ENCODE results near the gene PAIP2. TPM values are rescaled to one million over a fixed set of nuclear protein-coding genes. Genes with fewer than 3 reads are reported as not detected.
A peak's percentile ranks its signal among the peaks of the same experiment; 100 is the strongest.

PAIP2 gene, protein sequence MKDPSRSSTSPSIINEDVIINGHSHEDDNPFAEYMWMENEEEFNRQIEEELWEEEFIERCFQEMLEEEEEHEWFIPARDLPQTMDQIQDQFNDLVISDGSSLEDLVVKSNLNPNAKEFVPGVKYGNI
- total RNA-seq = 88.3 and 93.1 TPM in 2 replicates
- polyA plus RNA-seq = 220 and 243 TPM in 2 replicates

DNA sequence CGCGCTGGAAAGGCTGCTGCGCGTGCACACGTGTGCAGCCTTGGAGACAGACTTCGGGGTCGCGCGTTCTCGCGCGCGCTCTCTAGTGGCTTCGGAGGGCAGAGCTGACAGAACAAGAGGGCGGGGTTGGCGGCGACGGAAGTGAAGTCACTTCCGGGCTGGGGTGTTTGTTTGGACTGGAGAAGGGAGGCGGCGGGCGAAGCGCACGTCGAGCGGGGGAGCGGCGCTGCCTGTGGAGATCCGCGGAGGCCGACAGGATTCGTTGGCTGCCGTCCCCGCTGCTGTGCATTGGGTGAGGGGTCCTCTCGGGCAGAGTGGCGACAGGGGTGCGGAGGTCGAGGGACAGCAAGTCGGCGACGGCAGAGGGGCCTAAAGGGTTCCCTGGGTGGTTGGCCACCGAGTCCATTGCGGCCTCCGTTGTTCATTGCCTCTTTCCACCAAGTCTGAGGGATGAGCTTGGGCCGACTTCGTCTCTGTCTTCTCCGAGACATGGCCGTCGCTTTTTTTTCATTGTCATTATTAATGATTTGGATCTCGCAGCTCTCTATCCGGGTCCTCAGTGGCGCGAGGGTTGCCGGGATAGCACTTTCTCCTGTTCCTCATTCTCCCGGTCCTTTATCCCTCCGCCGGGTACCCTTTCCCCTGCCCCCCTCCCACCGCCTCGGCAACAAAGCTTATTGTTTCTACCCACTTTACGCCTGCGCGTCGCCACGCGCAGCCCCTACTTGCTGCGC is at the start of gene PAIP2:
Gene PAIP2, plus strand, starts transcription at position 166 of the 734 bp plus-strand sequence. CDS start 21,931 bp downstream, outside the sequence.
- no peaks in the 10 kb centered on the region for H3K27me3 ChIP-seq
- H3K4me1 ChIP-seq (ENCODE audit: low read depth) = peaks cover 12% of the 10 kb centered on the region
- H3K4me3 ChIP-seq = peak within 1 kb of the TSS; percentile 75
- no peaks in the 10 kb centered on the region for H3K9me3 ChIP-seq (ENCODE audit: low read depth)
- TF ChIP-seq, protein P1, sequence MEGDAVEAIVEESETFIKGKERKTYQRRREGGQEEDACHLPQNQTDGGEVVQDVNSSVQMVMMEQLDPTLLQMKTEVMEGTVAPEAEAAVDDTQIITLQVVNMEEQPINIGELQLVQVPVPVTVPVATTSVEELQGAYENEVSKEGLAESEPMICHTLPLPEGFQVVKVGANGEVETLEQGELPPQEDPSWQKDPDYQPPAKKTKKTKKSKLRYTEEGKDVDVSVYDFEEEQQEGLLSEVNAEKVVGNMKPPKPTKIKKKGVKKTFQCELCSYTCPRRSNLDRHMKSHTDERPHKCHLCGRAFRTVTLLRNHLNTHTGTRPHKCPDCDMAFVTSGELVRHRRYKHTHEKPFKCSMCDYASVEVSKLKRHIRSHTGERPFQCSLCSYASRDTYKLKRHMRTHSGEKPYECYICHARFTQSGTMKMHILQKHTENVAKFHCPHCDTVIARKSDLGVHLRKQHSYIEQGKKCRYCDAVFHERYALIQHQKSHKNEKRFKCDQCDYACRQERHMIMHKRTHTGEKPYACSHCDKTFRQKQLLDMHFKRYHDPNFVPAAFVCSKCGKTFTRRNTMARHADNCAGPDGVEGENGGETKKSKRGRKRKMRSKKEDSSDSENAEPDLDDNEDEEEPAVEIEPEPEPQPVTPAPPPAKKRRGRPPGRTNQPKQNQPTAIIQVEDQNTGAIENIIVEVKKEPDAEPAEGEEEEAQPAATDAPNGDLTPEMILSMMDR (IDR thresholded peaks at IDR 0.05; ENCODE audit: low read depth, low read length) = peak; percentile 70
- peak; percentile 98 to 99 for DNase-seq (ENCODE audit: low read depth in 1 of 2, low spot score in 1 of 2)
- peak within 1 kb of the TSS; percentile 98 for H3K27ac ChIP-seq
- no peaks in the 10 kb centered on the region for H3K36me3 ChIP-seq

DNA sequence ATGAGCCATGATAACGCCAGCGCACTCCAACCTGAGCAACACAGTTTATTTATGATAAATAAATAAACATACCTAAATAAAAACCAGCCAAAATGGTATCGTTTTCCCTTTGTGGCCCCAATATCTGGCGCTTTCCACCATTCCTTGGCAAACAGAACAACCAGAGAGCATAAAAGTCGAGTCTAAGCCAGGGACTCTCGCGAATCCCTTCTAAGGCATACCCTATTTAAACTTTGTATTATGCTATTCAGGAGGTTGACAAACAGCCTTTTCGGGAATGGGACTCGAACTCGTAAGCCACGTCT is 48.5 kb upstream of the PAIP2 start:
- no peak for DNase-seq (ENCODE audit: low read depth in 1 of 2, low spot score in 1 of 2)
- Histone ChIP-seq H3K4me3 (peak overlapping the region; percentile 77), H3K4me1 (ENCODE audit: low read depth) (peaks cover 27% of the 10 kb centered on the region), H3K36me3 (no peaks in the 10 kb centered on the region), H3K27me3 (no peaks in the 10 kb centered on the region), H3K9me3 (ENCODE audit: low read depth) (no peaks in the 10 kb centered on the region), H3K27ac (peak overlapping the region; percentile 100)
- TF ChIP-seq, protein P1 (IDR thresholded peaks at IDR 0.05; ENCODE audit: low read depth, low read length) = no peak

DNA sequence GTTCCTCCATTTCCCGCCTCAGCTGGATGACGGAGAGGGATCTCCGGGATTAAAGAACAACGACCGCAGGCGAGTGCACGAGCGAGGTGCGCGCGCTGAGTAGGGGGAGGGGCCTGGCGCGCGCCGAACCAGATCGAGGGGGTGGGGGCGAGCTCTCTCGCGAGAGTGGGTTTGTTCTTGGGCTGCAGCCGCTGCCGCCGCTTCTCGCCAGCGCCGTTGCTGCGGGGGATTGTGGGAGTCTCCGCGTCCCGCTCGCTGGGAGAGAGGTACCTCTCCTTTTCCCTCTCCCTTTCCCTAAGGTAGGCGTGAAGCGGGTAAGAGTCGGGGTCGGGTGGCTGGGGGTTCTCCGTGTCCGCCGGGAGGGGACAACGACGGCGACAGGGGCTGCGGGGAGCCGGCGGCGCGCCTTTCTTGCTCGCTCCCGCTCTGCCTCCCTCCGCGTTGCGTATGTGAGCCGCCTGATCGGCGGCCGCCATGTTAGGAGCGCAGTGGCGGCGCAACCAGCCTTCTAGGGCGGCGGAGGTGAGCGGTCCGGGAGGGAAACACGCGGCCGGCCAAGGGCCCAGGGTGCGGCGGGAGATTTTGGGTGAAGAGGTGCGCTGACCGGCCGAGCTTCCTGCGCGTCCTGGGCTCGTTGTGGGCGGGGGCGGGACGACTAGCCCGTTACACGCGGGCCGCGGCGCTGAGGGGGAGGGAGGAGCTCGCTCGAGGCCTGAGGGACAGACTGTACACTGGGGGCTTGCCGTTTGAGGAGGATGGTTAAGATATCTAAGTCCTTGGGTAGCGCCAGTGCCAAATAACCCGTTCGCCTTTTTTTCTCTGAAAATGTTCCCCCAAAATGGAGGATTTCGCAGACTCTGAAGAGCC is 47.9 kb upstream of the PAIP2 start, which contains the start of gene MATR3:
Gene MATR3, plus strand, starts transcription at position 234 of the 867 bp plus-strand sequence. CDS start 13,676 bp downstream, outside the sequence.
- TF ChIP-seq, protein P1 (IDR thresholded peaks at IDR 0.05; ENCODE audit: low read depth, low read length) = no peak
- peak within 1 kb of the TSS; percentile 77 for H3K4me3 ChIP-seq
- peaks cover 33% of the 10 kb centered on the region for H3K4me1 ChIP-seq (ENCODE audit: low read depth)
- peak; percentile 97 to 98 for DNase-seq (ENCODE audit: low read depth in 1 of 2, low spot score in 1 of 2)
- H3K27me3 ChIP-seq = no peaks in the 10 kb centered on the region
- no peaks in the 10 kb centered on the region for H3K9me3 ChIP-seq (ENCODE audit: low read depth)
- no peaks in the 10 kb centered on the region for H3K36me3 ChIP-seq
- peak within 1 kb of the TSS; percentile 100 for H3K27ac ChIP-seq

DNA sequence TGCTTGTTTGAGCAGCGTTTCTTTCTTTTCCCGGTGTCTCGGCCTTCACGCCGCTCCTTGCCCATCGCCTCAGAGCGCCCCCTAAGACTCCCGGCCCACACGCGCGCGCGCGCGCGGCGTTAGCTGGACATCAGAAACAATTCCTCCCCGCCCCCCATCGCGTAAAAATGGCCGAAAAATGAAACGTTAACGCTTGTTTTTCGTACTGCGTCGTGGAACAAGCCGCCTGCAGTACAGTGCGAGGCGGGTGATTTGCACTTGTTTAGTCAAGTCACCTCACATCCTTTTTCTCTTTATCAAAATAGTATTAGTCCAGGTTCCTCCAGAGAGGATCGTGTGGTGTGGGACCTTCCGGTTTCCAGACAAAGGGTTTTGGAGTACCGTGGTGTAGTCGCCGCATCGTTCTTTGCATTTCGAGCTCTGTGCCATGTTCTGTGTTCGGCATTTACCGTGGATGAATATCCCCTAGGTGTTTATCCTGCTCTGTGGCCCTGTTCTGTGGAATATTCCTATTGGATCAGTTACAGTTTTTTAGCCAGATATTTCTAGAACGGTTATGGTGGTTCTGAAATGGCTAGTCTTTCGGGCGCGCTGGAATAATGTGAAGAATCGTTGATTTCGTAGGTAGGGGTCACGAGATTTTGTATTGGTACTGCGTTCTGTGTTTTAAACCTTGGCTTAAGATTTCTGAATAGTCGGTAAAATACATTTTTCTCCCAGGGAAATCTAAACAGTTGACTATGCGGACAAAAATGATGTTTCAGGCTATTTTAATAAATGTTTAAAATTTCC is 47.1 kb upstream of the PAIP2 start:
- H3K9me3 ChIP-seq (ENCODE audit: low read depth) = no peaks in the 10 kb centered on the region
- peaks cover 41% of the 10 kb centered on the region for H3K4me1 ChIP-seq (ENCODE audit: low read depth)
- no peaks in the 10 kb centered on the region for H3K27me3 ChIP-seq
- H3K27ac ChIP-seq = peak overlapping the region; percentile 100
- no peaks in the 10 kb centered on the region for H3K36me3 ChIP-seq
- TF ChIP-seq, protein P1 (IDR thresholded peaks at IDR 0.05; ENCODE audit: low read depth, low read length) = peak; percentile 53
- H3K4me3 ChIP-seq = peak overlapping the region; percentile 77
- peak; percentile 87 to 88 for DNase-seq (ENCODE audit: low read depth in 1 of 2, low spot score in 1 of 2)

All from cardiac muscle cell (in vitro differentiated cells and primary cell).